Measurements from ENCODE around the gene RCC1. TPM values are rescaled to one million over a fixed set of nuclear protein-coding genes. Genes with fewer than 3 reads are reported as not detected.
A peak's percentile ranks its signal among the peaks of the same experiment; 100 is the strongest.
"Not testable (repeated sequence)": the region's sequence is repeated elsewhere in the genome, so short reads cannot be mapped to it uniquely, and the experiment has no call there.

Gene RCC1
- total RNA-seq, 1 donor from 2014 or later, result 4.1 TPM

DNA sequence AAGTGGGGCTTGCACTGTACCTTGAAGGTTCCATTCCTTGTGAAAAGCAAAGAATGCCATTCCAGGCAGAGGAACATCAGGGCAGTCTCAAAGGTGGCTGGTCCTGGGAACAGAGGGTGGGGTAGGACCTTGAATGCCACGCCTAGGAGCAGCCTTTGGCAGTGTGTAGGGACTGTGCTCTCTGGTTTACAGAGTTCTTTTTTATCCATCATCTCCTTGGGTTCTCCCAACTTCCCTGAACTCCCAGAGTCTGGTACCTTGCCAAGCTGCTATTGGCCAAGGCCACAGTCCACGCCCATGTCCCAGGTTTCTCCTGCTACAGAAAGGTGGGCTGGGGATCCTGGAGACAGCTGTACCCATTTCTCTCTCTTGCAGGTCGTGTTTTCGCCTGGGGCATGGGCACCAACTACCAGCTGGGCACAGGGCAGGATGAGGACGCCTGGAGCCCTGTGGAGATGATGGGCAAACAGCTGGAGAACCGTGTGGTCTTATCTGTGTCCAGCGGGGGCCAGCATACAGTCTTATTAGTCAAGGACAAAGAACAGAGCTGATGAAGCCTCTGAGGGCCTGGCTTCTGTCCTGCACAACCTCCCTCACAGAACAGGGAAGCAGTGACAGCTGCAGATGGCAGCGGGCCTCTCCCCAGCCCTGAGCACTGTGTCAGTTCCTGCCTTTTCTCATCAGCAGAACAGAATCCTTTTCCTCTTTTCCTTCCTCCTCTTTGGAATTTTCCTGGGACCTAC lies 31.8 kb downstream of the RCC1 start:
- DNase-seq (ENCODE audit: low spot score), result no peak
- intact Hi-C loops (cut with DNase I), result no loop called here

DNA sequence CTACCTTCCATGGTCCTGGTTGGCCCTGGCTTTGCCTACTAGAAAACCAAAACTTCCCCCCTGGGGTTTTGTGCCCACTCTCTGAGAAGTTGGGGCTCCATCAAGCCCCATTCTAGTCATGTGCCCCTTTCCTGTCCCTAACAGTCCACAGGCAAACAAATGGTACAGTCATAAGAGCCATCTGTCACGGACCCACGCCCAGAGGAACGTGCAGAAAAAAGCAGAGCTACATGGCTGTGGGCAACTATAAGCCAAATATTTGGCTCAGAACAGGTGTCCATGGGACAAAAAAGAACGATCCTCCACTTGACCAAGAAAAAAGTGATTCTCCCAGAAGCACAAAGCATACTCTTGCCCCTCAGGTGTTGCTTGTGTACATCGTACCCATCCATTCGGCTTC lies 32.4 kb downstream of the RCC1 start:
- intact Hi-C loops (cut with DNase I), result no loop called here

DNA sequence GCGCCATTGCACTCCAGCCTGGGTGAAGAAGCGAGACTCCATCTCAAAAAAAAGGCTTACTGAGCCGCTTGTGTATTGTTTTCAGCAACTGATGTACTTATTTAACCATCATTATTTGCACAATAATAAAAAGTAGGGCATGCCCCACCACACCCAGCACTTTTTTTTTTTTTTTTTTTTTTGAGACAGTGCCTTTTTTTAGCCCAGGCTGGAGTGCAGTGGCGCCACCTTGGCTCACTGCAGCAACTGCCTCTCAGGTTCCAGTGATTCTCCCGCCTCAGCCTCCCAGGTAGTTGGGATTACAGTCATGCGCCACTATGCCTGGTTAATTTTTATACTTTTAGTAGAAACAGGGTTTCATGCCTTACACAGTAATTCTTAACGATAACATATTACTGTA lies 34.8 kb downstream of the RCC1 start:
- DNase-seq (ENCODE audit: low spot score), result no peak
- intact Hi-C loops (cut with DNase I), result no loop called here

More for the DNA sequence above, 32.4 kb downstream of the RCC1 start:
- no peak for DNase-seq (ENCODE audit: low spot score)

DNA sequence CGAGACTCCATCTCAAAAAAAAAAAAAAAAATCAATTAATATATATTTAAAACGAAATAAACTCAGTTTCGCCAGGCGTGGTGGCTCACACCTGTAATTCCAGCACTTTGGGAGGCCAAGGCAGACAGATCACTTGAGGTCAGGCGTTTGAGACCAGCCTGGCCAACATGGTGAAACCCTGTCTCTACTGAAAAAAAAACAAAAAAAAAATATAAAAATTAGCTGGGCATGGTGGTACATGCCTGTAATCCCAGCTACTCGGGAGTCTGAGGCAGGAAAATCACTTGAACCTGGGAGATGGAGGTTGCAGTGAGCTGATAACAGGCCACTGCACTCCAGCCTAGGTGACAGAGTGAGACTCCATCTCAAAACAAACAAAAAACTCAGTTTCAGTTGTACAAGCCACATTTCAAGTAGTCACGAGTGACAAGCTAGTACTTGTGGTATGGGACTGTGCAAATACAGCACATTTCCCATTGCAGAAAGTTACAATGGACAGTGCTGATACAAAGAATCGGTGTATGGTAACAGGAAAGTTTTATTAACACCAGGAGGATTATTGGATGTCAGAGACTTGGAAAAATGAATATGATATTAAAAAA lies 35.7 kb downstream of the RCC1 start:
- DNase-seq (ENCODE audit: low spot score); intact Hi-C loops (cut with DNase I): not testable (repeated sequence)

DNA sequence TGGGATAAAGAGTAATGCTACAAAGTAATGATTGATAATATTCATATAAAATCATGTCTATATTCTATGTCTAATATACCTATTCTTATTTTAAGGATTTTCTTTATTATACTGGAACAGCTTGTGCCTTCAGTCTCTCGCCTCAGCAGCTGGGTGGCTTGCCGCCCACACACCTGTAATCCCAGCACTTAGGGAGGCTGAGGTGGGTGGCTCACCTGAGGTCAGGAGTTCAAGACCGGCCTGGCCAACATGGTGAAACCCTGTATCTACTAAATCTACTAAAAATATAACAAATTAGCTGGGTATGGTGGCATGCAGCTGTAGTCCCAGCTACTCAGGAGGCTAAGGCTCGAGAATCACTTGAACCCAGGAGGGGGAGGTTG lies 39.4 kb downstream of the RCC1 start:
- intact Hi-C loops (cut with DNase I), result no loop called here
- no peak for DNase-seq (ENCODE audit: low spot score)

DNA sequence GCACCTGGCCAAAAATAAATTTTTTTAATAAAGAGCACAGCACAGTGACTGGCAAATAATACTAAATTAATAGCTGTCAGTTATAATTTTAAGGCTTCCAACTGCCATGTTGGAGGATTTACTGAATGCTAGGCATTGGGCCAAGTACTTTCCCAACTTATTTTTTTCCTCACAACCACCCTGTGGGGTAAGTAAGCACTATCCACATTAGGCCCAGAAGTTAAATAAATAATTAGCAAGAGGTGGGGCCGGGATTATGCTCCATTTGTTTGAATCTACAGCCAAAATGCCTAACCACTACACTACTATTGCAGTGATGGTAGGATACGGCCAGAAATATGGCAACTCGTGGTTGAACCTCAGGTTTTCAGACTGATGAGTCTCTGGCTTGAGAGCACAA lies 42.5 kb downstream of the RCC1 start:
- no peak for DNase-seq (ENCODE audit: low spot score)
- intact Hi-C loops (cut with DNase I), result no loop called here

DNA sequence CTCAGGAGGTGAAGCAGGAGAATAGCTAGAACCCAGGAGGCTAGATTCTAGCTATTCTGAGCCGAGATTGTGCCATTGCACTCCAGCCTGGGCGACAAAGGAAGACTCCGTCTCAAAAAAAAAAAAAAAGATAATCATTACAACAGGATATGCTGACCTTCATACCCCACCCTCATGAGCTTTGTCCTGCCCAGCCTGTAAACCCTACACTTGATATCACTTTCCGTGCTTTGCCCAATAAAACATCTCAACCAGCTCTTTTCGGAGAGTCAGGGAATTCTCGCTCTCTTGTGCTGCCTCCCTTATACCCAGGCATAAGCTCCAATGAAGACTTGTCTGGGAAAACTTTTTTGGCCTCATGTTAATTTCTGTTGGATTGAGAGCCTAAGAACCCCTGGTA lies 45.5 kb downstream of the RCC1 start:
- no peak for DNase-seq (ENCODE audit: low spot score)
- intact Hi-C loops (cut with DNase I), result no loop called here

DNA sequence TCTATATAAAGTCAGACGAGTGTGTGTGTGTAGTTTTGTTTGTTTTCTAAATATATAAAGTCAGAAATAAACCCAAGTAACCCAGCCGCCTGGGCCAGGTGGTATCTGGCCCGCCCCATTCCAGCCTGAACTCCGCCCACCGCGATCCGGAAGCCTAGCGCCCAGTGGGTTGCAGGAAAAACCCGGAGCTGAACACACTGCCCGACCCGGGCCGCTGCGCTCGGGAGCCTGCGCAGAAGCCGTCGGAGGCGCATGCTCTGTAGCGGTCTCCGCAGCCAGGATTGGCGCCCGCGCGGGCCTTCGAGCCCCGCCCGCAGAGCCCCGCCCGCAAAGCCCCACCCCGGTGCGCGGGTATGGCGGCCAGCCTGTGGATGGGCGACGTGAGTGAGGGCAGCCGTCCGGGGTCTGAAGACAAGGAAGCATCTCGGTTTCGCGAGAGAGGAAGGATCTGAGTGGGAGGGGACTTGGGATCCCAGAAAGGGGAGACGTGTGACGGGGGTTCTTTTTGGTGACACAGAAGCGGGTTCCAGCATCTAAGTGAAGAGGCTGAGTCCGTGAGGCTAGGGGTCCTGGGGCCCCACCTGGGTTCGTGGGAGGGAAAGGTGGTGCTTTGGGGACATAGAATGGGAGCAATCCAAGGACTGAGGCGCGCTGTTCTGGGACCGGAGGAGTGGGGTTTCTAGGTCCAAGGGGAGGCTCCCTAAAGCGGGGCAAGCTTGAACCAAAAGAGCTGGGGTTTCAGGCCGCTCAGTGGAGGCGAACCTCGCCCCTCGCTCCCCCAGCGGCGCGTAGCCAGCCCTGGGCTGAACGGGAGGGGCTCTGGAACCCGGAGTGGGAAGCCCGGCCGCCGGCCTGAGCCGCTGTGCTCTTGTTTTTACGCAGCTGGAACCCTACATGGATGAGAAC lies 47.2 kb downstream of the RCC1 start, which contains the start of gene TRNAU1AP:
TSS of gene TRNAU1AP (plus strand) at position 328 of the 906 bp plus-strand sequence. CDS start at position 354, 26 bp downstream.
- intact Hi-C loops (cut with DNase I), result loop anchor here (1.0 to 2.0 kb wide), 3 partner anchors 28 to 48 kb away; no protein-coding TSS in a partner anchor
- DNase-seq (ENCODE audit: low spot score), result peak; percentile 98

DNA sequence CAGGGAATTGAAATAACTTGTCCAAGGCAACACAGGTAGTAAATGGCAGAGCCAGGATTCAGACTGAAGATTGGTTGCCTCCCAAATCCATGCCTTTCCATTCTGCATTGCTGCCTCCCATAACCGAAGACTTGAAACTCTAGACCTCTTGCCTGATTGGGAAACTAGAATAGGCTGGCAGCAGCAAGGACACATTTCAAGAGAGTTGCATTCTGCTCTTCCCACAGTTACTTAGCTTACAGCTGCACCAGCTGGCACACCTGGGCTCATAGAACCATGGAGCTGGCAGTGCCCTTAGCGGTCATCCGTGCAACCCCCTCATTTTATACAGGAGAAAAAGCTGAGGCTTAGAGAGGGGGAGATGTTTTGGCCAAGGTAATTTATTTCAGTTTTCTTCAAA lies 55.0 kb downstream of the RCC1 start:
- DNase-seq (ENCODE audit: low spot score), result no peak
- intact Hi-C loops (cut with DNase I), result no loop called here

DNA sequence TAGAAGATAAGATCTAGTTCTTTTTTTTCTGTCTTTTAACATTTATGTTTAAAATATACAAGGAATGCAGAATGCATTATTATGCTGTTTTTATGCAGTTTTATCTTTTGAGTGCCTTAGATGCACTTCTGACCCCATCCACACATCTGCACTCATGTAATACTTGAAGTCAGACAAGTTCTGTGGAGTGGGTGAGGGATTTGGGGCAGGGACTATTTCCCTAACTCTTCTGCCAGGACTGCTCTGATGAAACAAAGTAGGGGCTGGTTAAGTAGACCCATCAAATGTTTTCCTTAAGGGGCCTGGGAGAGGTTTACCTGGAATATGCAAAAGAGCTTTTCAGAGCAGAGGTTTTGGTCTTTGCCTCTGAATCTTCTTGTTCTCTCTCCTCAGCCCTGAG lies 58.5 kb downstream of the RCC1 start:
- intact Hi-C loops (cut with DNase I), result no loop called here
- no peak for DNase-seq (ENCODE audit: low spot score)

DNA sequence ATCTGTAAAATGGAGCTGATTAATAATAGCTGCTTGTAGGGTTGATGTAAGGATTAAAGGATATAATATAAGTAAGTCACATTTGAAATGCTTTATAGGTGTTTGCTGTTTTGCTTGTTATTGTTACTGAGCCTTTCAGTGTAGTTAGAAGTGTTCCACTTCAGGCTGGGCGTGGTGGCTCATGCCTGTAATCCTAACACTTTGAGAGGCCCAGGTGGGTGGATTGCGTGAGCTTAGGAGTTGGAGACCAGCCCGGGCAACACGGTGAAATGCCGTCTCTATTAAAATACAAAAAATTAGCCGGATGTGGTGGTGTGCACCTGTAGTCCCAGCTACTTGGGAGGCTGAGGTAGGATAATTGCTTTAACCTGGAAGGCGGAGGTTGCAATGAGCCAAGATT lies 59.2 kb downstream of the RCC1 start:
- DNase-seq (ENCODE audit: low spot score), result no peak
- intact Hi-C loops (cut with DNase I), result no loop called here

DNA sequence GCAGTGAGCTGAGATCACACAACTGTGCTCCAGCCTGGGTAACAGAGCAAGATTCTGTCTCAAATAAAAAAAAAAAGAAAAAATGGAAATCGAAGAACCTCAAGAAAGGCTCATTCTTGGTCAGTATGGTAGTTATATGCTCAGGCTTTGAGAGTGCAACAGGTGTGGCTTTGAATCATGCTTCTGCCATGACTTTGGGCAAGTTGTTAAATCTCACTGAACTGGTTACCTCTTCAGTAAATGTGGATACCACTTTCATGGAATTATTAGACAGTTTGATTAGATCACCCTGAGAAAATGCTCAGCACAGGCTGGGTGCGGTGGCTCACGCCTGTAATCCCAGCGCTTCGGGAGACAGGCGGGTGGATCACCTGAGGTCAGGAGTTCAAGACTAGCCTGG lies 59.9 kb downstream of the RCC1 start:
- no peak for DNase-seq (ENCODE audit: low spot score)
- intact Hi-C loops (cut with DNase I), result no loop called here

DNA sequence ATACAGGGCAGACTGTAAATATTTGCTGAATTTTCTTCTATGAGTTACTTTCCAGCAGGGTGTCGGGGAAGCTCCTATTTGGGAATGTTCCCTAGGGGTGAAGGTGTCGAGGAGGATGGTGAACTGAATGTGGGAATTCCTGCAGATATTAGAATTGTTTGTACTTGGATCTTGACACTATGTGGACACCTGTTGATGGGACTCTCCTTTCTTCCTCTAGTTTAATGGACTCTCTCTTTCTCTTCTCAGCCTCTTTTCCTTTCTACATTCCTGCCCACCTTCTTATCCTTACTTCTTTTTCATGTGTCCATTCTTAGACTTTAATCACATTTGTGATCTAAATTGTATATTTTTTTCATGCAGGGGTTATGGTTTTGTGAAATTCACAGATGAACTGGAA lies 61.1 kb downstream of the RCC1 start:
- intact Hi-C loops (cut with DNase I), result no loop called here
- no peak for DNase-seq (ENCODE audit: low spot score)

DNA sequence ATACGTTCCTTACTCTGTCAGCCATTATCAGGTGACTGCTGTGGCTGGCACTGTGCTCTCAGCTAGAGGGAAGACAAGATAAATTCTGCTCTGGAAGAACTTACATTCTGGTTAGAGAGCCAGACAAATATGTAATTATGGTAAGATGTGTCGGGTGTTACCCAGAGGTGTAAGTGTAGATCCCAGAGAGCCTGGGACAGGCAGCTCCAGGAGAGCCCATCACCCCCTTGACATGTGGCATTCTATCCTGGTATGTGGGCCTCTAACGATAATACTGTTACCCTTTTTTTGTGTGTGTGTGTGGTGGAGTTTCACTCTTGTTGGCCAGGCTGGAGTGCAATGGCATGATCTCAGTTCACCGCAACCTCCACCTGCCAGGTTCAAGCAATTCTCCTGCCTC lies 66.1 kb downstream of the RCC1 start:
- DNase-seq (ENCODE audit: low spot score), result no peak
- intact Hi-C loops (cut with DNase I), result no loop called here

DNA sequence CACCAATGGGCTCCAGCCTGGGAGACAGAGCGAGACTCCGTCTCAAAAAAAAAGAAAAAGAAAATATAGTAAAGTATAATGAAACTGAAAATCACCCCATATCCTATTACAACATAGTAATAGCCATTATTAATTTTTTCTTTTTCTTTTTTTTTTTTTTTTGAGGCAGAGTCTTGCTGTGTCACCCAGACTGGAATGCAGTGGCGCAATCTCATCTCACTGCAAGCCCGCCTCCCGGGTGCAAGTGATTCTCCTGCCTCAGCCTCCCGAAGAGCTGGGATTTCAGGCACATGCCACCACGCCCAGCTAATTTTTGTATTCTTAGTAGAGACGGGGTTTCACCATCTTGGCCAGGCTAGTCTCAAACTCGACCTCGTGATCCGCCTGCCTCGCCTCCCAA lies 67.0 kb downstream of the RCC1 start:
- DNase-seq (ENCODE audit: low spot score); intact Hi-C loops (cut with DNase I): not testable (repeated sequence)

DNA sequence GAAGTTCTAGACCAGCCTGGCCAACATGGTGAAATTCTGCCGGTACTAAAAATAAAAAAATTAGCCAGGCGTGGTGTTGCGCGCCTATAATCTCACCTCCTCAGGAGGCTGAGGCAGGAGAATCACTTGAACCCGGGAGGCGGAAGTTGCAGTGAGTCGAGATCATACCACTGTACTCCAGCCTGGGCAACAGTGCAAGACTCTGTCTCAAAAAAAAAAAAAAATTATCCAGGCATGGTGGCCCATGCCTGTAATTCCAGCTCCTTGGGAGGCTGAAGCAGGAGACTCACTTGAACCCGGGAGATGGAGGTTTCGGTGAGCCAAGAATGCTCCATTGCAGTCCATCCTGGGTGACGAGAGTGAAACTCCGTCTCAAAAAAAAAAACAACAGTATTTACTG lies 67.7 kb downstream of the RCC1 start:
- no peak for DNase-seq (ENCODE audit: low spot score)
- intact Hi-C loops (cut with DNase I), result no loop called here

DNA sequence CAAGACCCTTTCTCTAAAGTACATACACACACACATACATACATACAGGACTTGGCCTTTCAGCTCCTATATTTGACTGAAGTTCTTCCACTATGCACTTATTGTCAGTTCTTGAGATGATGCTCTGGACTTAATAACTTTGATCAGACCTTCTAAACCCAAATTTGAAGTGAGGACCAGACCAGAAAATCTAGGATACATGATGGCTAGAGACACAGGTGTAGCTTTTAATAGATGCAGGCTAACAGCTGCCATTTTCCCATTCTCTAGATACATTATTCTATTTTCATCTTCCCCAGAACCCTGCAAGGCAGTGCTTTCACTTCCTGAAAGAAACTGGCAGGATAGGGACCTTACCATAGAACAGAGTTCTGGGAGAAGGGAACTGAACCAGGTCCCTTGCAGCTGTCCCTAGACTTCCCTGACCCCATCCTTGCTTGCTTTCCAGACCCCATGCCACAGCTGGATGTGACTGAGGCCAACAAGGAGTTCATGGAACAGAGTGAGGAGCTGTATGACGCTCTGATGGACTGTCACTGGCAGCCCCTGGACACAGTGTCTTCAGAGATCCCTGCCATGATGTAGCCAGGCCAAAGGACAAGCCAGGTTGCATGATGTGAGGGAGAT lies 71.3 kb downstream of the RCC1 start:
- intact Hi-C loops (cut with DNase I), result no loop called here
- no peak for DNase-seq (ENCODE audit: low spot score)

DNA sequence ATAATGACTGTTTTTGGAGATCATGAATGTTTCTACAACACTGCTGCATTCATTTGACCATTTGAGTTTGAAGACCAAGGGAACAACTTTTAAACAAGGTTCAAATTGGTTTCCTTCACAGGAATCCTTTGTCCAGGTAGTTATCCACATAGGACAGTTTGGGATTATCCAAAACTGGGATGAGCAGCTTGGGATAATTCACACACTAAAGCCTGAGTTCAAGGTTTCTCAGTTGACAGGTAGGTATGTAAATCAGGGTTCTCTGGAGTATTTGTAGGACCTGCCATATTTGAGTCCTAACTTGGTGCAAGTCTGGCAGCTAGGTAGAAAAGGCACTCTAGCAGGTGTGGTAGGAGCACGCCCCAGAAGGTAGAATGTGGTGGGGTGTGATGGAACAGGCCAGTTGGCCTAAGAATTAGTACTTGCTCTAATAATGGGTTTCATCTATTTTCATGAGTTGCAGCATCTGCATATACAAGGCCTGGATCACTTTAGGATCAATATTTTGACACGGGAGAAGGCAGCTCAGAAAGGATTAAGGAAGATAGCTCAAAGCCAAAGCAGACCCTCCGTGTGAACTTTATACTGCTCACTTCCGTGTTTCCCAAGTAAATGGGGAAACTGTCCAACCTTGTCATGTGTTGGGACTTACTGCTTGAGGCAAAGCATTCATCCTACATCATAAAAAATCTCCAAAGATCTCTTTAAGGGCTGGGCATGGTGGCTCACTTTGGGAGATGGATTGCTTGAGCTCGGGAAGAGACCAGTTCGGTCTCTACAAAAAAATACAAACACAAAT lies 72.1 kb downstream of the RCC1 start:
- intact Hi-C loops (cut with DNase I), result no loop called here

DNA sequence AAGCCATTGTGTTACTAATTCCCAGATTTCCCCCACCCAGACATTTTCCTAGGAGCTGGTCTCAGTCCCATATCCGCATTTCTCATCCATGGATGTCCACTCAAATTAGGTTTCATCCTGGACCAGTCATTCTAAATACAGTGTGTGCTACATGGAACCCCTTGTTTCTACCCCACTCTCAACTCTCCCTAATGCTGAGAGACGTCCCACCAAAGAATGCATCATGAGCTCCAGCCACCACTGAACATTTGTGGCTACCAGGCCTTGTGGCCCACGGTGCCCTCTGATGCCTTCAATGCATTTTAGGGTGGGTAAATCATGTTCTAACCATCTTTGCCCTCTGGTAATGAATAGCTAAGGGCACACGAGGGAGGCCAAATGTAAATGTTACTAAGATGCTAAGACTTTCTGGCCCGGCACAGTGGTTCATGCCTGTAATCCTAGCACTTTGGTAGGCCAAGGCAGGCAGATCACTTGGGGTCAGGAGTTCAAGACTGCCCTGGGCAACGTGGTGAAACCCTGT lies 72.9 kb downstream of the RCC1 start:
- DNase-seq (ENCODE audit: low spot score), result no peak
- intact Hi-C loops (cut with DNase I), result no loop called here

More for the DNA sequence above, 72.1 kb downstream of the RCC1 start:
- no peak for DNase-seq (ENCODE audit: low spot score)

Data from cardiac septum (tissue), 1 donor.